SK-N-SH (cell line): ENCODE results near the gene NTM. TPM values are rescaled to one million over a fixed set of nuclear protein-coding genes. Genes with fewer than 3 reads are reported as not detected.
A peak's percentile ranks its signal among the peaks of the same experiment; 100 is the strongest.

Experiments used
- CTCF ChIA-PET: fragments of 300-600, 350-600 bp; formaldehyde crosslinking; extraction: SDS; loops from one replicate; lab custom pipeline; 2021; lab: Yijun Ruan, JAX
- POLR2A ChIA-PET: fragments of 350-600 bp; sonication (Branson Sonifier 250); formaldehyde crosslinking; extraction: SDS; loops from one replicate; lab custom pipeline; 2020; ENCODE audit warnings: antibody characterized with exemption, inconsistent platforms; lab: Yijun Ruan, JAX
- DNase-seq: peaks from one replicate; pipeline ENCODE4 v3.0.0; 2012
- H2AFZ ChIP-seq: fragments of 200-600 bp; sonication (generic); 2 replicates; pipeline ENCODE4 v1.8.1; 2016; ENCODE audit warnings: antibody characterized with exemption, mild to moderate bottlenecking, low read depth
- H3F3A ChIP-seq: fragments of 200-600 bp; sonication (generic); replicated peaks from 2 replicates; pipeline ENCODE3; 2016; ENCODE audit warnings: antibody characterized with exemption, mild to moderate bottlenecking; ENCODE audit not compliant: insufficient read depth
- H3K27ac ChIP-seq, 2 experiments: fragments of 200-500 bp in 1 of 2; fragments of 200-600 bp in 1 of 2; sonication (Bioruptor generic) in 1 of 2; sonication (generic), shearing (Covaris generic) in 1 of 2; 2 replicates each; pipeline versions ENCODE4 v1.5.1 to v1.6.1; 2014 to 2016; ENCODE audit warnings: low read depth in 2 of 2, inconsistent platforms in 1 of 2, low read length in 1 of 2, mild to moderate bottlenecking in 1 of 2, mixed read lengths in 1 of 2
- H3K27me3 ChIP-seq: fragments of 200-600 bp; sonication (generic), shearing (Covaris generic); 2 replicates; pipeline ENCODE4 v1.6.1; 2016; ENCODE audit warnings: mixed run types; ENCODE audit not compliant: insufficient read depth
- H3K36me3 ChIP-seq, 2 experiments: fragments of 200-500 bp in 1 of 2; fragments of 200-600 bp in 1 of 2; sonication (Bioruptor generic) in 1 of 2; sonication (generic) in 1 of 2; replicated peaks in 1 of 2; 2 replicates each; pipeline versions ENCODE3 to v1.5.1; 2014 to 2016; ENCODE audit warnings: low read length in 1 of 2, mild to moderate bottlenecking in 1 of 2; ENCODE audit not compliant: insufficient read depth in 2 of 2, control insufficient read depth in 1 of 2
- H3K4me1 ChIP-seq, 2 experiments: fragments of 200-500 bp in 1 of 2; fragments of 200-600 bp in 1 of 2; sonication (Bioruptor generic) in 1 of 2; sonication (generic), shearing (Covaris generic) in 1 of 2; 2 replicates each; pipeline versions ENCODE4 v1.5.1 to v1.6.1; 2014 to 2016; ENCODE audit warnings: low read depth in 1 of 2, low read length in 1 of 2, mixed run types in 1 of 2; ENCODE audit not compliant: insufficient read depth in 2 of 2, control insufficient read depth in 1 of 2
- H3K4me2 ChIP-seq: fragments of 200-600 bp; sonication (generic), shearing (Covaris generic); 2 replicates; pipeline ENCODE4 v1.6.1; 2017; ENCODE audit warnings: mixed run types
- H3K4me3 ChIP-seq, 2 experiments: fragments of 200-500 bp in 1 of 2; fragments of 200-600 bp in 1 of 2; sonication (Bioruptor generic) in 1 of 2; sonication (generic), shearing (Covaris generic) in 1 of 2; 2 replicates each; pipeline versions ENCODE4 v1.5.1 to v1.8.1; 2014 to 2016; ENCODE audit warnings: low read depth in 2 of 2, inconsistent platforms in 1 of 2, low read length in 1 of 2, mild to moderate bottlenecking in 1 of 2, mixed read lengths in 1 of 2, moderate library complexity in 1 of 2
- H3K79me2 ChIP-seq: fragments of 200-600 bp; sonication (generic); 2 replicates; pipeline ENCODE4 v1.8.1; 2017; ENCODE audit warnings: mild to moderate bottlenecking; ENCODE audit not compliant: insufficient read depth
- H3K9ac ChIP-seq: fragments of 200-600 bp; sonication (generic); 2 replicates; pipeline ENCODE4 v1.6.1; 2017; ENCODE audit warnings: mixed run types
- H3K9me2 ChIP-seq: fragments of 200-600 bp; sonication (generic); 2 replicates; pipeline ENCODE4 v1.6.1; 2017; ENCODE audit warnings: mixed run types
- H3K9me3 ChIP-seq: fragments of 200-600 bp; sonication (generic); 2 replicates; pipeline ENCODE4 v1.6.1; 2017; ENCODE audit warnings: mixed run types, mild to moderate bottlenecking, moderate library complexity
- H4K20me1 ChIP-seq: fragments of 200-600 bp; sonication (generic); 2 replicates; pipeline ENCODE4 v1.6.1; 2017; ENCODE audit warnings: mild to moderate bottlenecking, mixed run types; ENCODE audit not compliant: insufficient read depth
- CHD2 ChIP-seq: fragments of 150-350 bp; IDR thresholded peaks from 2 replicates; pipeline ENCODE4 v1.6.1; 2018; ENCODE audit warnings: low read length; ENCODE audit not compliant: partially characterized antibody
- CTCF ChIP-seq: fragments of 200-600 bp; sonication (generic); IDR thresholded peaks from 2 replicates; pipeline ENCODE4 v1.6.1; 2017; ENCODE audit warnings: antibody characterized with exemption, mild to moderate bottlenecking, moderate library complexity
- ELF1 ChIP-seq: IDR thresholded peaks from 2 replicates; pipeline ENCODE4 v1.4.0; 2012
- EP300 ChIP-seq, 2 experiments: IDR thresholded peaks; 2 replicates each; pipeline versions ENCODE4 v1.4.0 to v1.6.1; 2012; ENCODE audit warnings: borderline replicate concordance in 1 of 2, low read depth in 1 of 2, low read length in 1 of 2
- EZH2phosphoT487 ChIP-seq: fragments of 200-600 bp; sonication (generic); IDR thresholded peaks from 2 replicates; pipeline ENCODE4 v1.6.1; 2017; ENCODE audit warnings: low read depth, mixed run types, mild to moderate bottlenecking, antibody characterized with exemption, moderate library complexity, borderline replicate concordance
- FOSL2 ChIP-seq: IDR thresholded peaks from 2 replicates; pipeline ENCODE4 v1.4.0; 2012; ENCODE audit warnings: low read depth, mild to moderate bottlenecking, moderate library complexity, borderline replicate concordance
- FOXJ3 ChIP-seq: sonication (generic); formaldehyde crosslinking; IDR thresholded peaks from 2 replicates; pipeline ENCODE4 v1.5.1; 2020; ENCODE audit warnings: mild to moderate bottlenecking, missing genetic modification reagents
- GABPA ChIP-seq: IDR thresholded peaks from 2 replicates; pipeline ENCODE4 v1.4.0; 2012; ENCODE audit warnings: low read depth, mild to moderate bottlenecking
- GATA2 ChIP-seq: sonication (generic); formaldehyde crosslinking; IDR thresholded peaks from 2 replicates; pipeline ENCODE4 v1.5.0; 2020; ENCODE audit warnings: mild to moderate bottlenecking, missing genetic modification reagents
- MXI1 ChIP-seq: IDR thresholded peaks from 2 replicates; pipeline ENCODE4 v1.6.1; 2012; ENCODE audit warnings: mild to moderate bottlenecking, low read depth, low read length, improper control_type of control experiment
- NFIC ChIP-seq: IDR thresholded peaks from 2 replicates; pipeline ENCODE4 v1.4.0; 2012; ENCODE audit warnings: borderline replicate concordance
- POLR2AphosphoS5 ChIP-seq: IDR thresholded peaks from 2 replicates; pipeline ENCODE4 v1.6.1; 2012; ENCODE audit warnings: low read depth, low read length
- RCOR1 ChIP-seq: fragments of 150-350 bp; IDR thresholded peaks from 2 replicates; pipeline ENCODE4 v1.6.1; 2017; ENCODE audit warnings: antibody characterized with exemption, low read length
- SIN3A ChIP-seq: IDR thresholded peaks from 2 replicates; pipeline ENCODE4 v1.6.1; 2012; ENCODE audit warnings: low read depth, mild to moderate bottlenecking, low read length, moderate library complexity, borderline replicate concordance
- TAF1 ChIP-seq: IDR thresholded peaks from 2 replicates; pipeline ENCODE4 v1.6.1; 2012; ENCODE audit warnings: low read depth, mild to moderate bottlenecking, low read length, moderate library complexity, borderline replicate concordance
- TEAD4 ChIP-seq: IDR thresholded peaks from 2 replicates; pipeline ENCODE4 v1.4.0; 2012; ENCODE audit warnings: mild to moderate bottlenecking, borderline replicate concordance; ENCODE audit not compliant: insufficient read depth
- USF1 ChIP-seq: IDR thresholded peaks from 2 replicates; pipeline ENCODE4 v1.4.0; 2012; ENCODE audit warnings: low read depth, borderline replicate concordance
- WGBS: methylation state at CpG from one replicate; pipeline ENCODE4 v1.1.6; 2017; ENCODE audit warnings: low lambda C conversion rate; 5-methylcytosine and 5-hydroxymethylcytosine counted together
- polyA plus RNA-seq, 3 experiments: library from polyadenylated mRNA; depleted of rRNA; stranded (reverse); fragments of >200 nt; gene quantifications; 2 replicates each; pipeline ENCODE4 v1.2.3, GENCODE V29; 2012
- TF ChIP-seq, protein P1 (sequence below): fragments of 150-350 bp; IDR thresholded peaks from 2 replicates; pipeline ENCODE4 v1.6.1; 2017; ENCODE audit warnings: antibody characterized with exemption, low read length, low read depth, borderline replicate concordance
- TF ChIP-seq, protein P2 (sequence below): IDR thresholded peaks from 2 replicates; pipeline ENCODE4 v1.6.1; 2012; ENCODE audit warnings: mild to moderate bottlenecking, low read depth, low read length, moderate library complexity
- TF ChIP-seq, protein P3 (sequence below): IDR thresholded peaks from 2 replicates; pipeline ENCODE4; 2012

The NTM gene
- polyA plus RNA-seq, 1 of the 3 experiments (the other 2 are of a cell fraction), result 20.0 TPM

- DNase-seq, result no peak
- Histone ChIP-seq H2AFZ (no peak overlapping the region), H3K79me2 (no peaks in the 10 kb centered on the region), H4K20me1 (no peaks in the 10 kb centered on the region), H3K4me3 (peak overlapping the region in 1 of 2 experiments; percentile 48; a peak in 1 of 4 replicates), H3K27ac (no peak overlapping the region), H3K9me2 (no peaks in the 10 kb centered on the region), H3K36me3 (no peaks in the 10 kb centered on the region), H3K4me2 (peak overlapping the region; percentile 71), H3F3A (peaks cover 10% of the 10 kb centered on the region), H3K9ac (no peak overlapping the region), H3K9me3 (no peaks in the 10 kb centered on the region), H3K4me1 (peaks cover 0 to 12% of the 10 kb centered on the region in 2 experiments; a peak in 2 of 4 replicates), H3K27me3 (peaks cover 5% of the 10 kb centered on the region; the same call in 1 of the 2 replicates)
- ChIA-PET CTCF (interaction anchor here (0.8 to 5.7 kb wide), 25 partner anchors 7 to 1377 kb away, joined by 3 to 49 read pairs (median 4); partner anchors contain the start of gene SNX19), POLR2A (no interaction called here)
- TF ChIP-seq, protein P1, sequence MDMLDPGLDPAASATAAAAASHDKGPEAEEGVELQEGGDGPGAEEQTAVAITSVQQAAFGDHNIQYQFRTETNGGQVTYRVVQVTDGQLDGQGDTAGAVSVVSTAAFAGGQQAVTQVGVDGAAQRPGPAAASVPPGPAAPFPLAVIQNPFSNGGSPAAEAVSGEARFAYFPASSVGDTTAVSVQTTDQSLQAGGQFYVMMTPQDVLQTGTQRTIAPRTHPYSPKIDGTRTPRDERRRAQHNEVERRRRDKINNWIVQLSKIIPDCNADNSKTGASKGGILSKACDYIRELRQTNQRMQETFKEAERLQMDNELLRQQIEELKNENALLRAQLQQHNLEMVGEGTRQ, result no peak
- no peak for TF ChIP-seq EZH2phosphoT487
- TF ChIP-seq FOXJ3 (CRISPR knock-in tag), result no peak
- no peak for TF ChIP-seq TEAD4
- TF ChIP-seq POLR2AphosphoS5, result no peak
- TF ChIP-seq FOSL2, result no peak
- TF ChIP-seq CTCF, result no peak
- no peak for TF ChIP-seq MXI1
- TF ChIP-seq RCOR1, result no peak
- TF ChIP-seq CHD2, result no peak
- TF ChIP-seq SIN3A, result no peak
- TF ChIP-seq GABPA, result no peak
- no peak for TF ChIP-seq GATA2 (CRISPR knock-in tag)
- TF ChIP-seq, protein P2, sequence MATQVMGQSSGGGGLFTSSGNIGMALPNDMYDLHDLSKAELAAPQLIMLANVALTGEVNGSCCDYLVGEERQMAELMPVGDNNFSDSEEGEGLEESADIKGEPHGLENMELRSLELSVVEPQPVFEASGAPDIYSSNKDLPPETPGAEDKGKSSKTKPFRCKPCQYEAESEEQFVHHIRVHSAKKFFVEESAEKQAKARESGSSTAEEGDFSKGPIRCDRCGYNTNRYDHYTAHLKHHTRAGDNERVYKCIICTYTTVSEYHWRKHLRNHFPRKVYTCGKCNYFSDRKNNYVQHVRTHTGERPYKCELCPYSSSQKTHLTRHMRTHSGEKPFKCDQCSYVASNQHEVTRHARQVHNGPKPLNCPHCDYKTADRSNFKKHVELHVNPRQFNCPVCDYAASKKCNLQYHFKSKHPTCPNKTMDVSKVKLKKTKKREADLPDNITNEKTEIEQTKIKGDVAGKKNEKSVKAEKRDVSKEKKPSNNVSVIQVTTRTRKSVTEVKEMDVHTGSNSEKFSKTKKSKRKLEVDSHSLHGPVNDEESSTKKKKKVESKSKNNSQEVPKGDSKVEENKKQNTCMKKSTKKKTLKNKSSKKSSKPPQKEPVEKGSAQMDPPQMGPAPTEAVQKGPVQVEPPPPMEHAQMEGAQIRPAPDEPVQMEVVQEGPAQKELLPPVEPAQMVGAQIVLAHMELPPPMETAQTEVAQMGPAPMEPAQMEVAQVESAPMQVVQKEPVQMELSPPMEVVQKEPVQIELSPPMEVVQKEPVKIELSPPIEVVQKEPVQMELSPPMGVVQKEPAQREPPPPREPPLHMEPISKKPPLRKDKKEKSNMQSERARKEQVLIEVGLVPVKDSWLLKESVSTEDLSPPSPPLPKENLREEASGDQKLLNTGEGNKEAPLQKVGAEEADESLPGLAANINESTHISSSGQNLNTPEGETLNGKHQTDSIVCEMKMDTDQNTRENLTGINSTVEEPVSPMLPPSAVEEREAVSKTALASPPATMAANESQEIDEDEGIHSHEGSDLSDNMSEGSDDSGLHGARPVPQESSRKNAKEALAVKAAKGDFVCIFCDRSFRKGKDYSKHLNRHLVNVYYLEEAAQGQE, result no peak
- TF ChIP-seq USF1, result no peak
- TF ChIP-seq, protein P3, sequence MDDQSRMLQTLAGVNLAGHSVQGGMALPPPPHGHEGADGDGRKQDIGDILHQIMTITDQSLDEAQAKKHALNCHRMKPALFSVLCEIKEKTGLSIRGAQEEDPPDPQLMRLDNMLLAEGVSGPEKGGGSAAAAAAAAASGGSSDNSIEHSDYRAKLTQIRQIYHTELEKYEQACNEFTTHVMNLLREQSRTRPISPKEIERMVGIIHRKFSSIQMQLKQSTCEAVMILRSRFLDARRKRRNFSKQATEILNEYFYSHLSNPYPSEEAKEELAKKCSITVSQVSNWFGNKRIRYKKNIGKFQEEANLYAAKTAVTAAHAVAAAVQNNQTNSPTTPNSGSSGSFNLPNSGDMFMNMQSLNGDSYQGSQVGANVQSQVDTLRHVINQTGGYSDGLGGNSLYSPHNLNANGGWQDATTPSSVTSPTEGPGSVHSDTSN, result no peak
- TF ChIP-seq ELF1, result no peak
- no peak for TF ChIP-seq EP300 (IDR thresholded peaks at IDR 0.05; ENCODE audit: borderline replicate concordance in 1 of 2, low read depth in 1 of 2, low read length in 1 of 2)
- no peak for TF ChIP-seq NFIC
- no peak for TF ChIP-seq TAF1
- WGBS, result 44% methylated on average over 15 of the region's 30 CpGs
These were observed 317.1 kb downstream of the NTM start for GRCh38 chr11:131687291-131688047.
